ENCODE data around the gene FITM2.

FITM2 gene

GRCh38 chr20:44254073-44254472 is 56.9 kb downstream of the FITM2 start:
- Histone ChIP-seq H3K27me3 (no peaks in the 10 kb centered on the region), H3K36me3 (peaks cover 9% of the 10 kb centered on the region), H3K9me3 (no peaks in the 10 kb centered on the region), H3K4me3 (ENCODE audit: low read depth, low read length) (no peak overlapping the region), H3K4me1 (no peaks in the 10 kb centered on the region; the same call in 1 of the 2 replicates)
- no peak for DNase-seq
- TF ChIP-seq CTCF (IDR thresholded peaks at IDR 0.05; ENCODE audit: low read depth, low read length): no peak

GRCh38 chr20:44253528-44253927 is 57.5 kb downstream of the FITM2 start:
- H3K4me3 ChIP-seq (ENCODE audit: low read depth, low read length): no peak overlapping the region
- no peaks in the 10 kb centered on the region for H3K27me3 ChIP-seq
- H3K9me3 ChIP-seq: no peaks in the 10 kb centered on the region
- DNase-seq: no peak
- peaks cover 9% of the 10 kb centered on the region for H3K36me3 ChIP-seq
- peak; percentile 23; the same call in 1 of the 2 replicates for TF ChIP-seq CTCF (IDR thresholded peaks at IDR 0.05; ENCODE audit: low read depth, low read length)
- H3K4me1 ChIP-seq: no peaks in the 10 kb centered on the region; the same call in 1 of the 2 replicates

All from BE2C (cell line).